GM21619 (cell line): Measurements from ENCODE around the gene POLA2.

Experiments used
- ATAC-seq: cut with Tn5 transposase; IDR thresholded peaks from one replicate; pipeline ENCODE4 v1.9.1; 2021; ENCODE audit not compliant: unreplicated experiment

The POLA2 gene

DNA sequence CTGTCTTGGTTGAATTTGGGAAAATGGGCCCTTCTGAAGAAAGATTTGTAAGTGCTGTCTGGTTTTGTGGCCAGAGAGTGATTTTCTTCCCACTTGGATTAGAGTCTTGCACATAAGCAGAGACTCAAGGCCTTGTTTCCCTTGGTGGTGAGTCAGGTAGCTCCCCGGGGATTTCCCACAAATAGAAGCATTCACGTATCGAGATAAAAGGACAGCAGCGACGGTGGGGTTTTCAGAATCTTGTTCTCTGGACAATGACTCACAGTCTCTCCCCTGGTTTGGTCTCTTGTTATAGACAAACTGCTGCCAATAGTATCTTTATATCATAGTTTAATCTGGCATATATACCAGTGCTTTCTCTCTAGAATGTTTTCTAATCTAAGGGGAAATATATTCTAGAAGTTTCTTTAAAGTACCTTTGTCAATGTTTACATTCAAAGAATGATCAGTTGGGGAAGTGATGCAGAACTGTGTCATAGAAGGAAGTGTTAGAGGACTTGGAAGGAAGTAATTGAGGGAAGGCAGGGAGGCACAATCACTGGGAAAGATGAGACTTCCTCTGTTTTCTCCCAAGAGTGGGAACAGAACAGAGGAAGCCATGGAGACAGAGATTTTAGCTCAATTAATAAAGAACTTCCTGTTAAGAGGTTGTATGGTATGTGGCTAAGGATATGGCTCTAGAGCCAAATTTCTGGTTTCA is 18.1 kb downstream of the POLA2 start:
- ATAC-seq: no peak

DNA sequence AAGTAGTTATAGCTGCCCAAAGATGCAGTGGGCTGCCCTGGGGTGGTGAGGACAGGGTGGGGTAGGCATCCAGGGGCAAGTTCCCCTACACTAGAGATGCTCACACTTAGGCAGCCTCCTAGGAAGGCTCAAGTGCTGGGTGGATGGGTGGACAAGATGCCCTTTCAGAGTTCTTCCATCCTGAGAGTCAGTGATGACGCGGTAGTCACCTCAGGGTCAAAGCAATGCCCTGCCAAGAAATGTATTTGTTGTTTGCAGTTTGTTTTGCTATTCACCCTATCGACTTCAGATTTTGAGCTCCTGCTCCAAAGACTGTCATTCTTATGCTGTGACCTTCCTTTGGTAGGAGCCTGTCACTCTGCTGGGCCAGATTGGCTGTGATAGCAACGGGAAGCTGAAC is 18.9 kb downstream of the POLA2 start:
- ATAC-seq: no peak

- ATAC-seq: no peak
These were observed 24.9 kb downstream of the POLA2 start for GRCh38 chr11:65286686-65287085.

- no peak for ATAC-seq
These were observed 25.8 kb downstream of the POLA2 start for GRCh38 chr11:65287601-65288000.

DNA sequence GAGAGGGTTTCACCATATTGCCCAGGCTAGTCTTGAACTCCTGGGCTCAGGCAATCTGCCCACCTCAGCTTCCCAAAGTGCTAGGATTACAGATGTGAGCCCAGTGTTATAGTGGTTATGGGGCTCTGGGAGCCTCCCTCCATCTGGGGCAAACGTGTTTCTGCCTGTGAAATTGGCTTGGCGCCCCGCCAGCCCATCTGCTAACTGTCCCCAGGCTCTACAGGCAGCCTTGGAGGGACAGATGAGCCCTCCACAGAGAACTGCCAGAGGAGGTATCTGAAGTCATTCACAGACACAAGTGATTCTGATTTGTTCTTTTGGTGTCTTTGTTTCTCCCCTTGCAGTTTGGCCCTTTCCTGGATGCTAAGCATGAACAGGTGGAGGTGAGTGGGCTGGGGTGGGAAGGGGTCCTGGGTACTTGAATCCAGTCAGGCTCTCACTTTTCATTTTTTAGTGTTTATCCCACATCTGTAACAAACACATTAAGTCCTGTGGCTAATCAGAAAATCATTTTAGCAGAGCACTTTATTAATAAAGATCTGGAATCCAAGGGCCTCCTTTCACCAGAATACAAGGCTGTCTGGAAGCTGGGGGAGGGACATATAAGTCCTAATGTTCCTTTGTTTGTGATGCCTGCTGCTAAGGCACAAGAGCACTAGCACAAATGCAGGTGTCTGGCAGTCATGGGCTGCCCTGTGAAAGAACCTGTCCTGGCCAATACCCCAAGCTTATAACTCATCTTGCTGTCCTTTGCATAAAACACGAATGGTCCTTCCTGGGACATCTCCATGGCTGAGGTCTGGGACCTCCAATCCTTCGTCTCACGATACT is 27.2 kb downstream of the POLA2 start:
- ATAC-seq: no peak

GRCh38 chr11:65290448-65291165 is 28.8 kb downstream of the POLA2 start:
- ATAC-seq: no peak

DNA sequence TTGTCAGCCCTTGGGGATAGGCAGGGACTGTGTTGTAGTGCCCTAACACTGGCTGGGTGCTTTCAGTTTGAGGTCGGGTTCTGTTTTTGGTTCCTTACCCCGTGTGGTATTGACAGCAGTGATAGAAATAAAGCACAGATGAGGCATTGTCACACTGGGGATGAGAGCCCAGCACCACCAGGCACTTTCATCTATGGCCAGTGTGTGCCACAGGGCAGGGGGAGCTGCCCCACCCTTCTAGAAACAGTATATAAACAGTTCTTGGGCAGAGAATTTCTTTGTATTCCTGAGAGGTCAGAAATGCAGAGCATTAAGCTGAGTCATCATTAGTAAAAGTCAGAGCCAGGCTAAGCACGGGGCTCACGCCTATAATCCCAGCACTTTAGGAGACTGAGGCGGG is 29.9 kb downstream of the POLA2 start:
- no peak for ATAC-seq

GRCh38 chr11:65292890-65293289 is 31.1 kb downstream of the POLA2 start:
- no peak for ATAC-seq

GRCh38 chr11:65293909-65294381 is 32.2 kb downstream of the POLA2 start:
- ATAC-seq: no peak

DNA sequence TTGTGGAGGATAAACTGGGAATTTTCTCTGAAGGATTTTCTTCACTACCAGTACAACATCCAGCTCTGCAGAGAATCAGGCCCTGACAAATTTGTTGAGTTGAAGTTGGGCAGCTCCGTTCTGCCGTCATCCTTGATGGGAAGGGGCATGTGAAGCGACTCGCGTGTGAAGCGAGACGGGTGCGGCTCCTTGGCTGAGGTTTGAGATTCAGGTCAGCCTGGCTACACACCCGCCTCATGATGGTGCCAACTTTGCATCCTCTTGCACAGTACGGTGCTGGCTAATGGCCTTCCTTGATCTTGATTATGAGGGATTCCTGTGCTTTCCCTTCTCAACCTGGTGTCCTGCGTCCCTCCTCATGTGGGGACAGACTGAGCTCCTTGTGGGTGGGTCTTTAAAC is 33.2 kb downstream of the POLA2 start:
- no peak for ATAC-seq

GRCh38 chr11:65295571-65296341 is 34.0 kb downstream of the POLA2 start:
- ATAC-seq: no peak

GRCh38 chr11:65297026-65297672 is 35.4 kb downstream of the POLA2 start:
- ATAC-seq: no peak

- ATAC-seq: no peak
These were observed 36.4 kb downstream of the POLA2 start for GRCh38 chr11:65298131-65298535.

GRCh38 chr11:65298655-65299179 is 37.0 kb downstream of the POLA2 start:
- no peak for ATAC-seq

DNA sequence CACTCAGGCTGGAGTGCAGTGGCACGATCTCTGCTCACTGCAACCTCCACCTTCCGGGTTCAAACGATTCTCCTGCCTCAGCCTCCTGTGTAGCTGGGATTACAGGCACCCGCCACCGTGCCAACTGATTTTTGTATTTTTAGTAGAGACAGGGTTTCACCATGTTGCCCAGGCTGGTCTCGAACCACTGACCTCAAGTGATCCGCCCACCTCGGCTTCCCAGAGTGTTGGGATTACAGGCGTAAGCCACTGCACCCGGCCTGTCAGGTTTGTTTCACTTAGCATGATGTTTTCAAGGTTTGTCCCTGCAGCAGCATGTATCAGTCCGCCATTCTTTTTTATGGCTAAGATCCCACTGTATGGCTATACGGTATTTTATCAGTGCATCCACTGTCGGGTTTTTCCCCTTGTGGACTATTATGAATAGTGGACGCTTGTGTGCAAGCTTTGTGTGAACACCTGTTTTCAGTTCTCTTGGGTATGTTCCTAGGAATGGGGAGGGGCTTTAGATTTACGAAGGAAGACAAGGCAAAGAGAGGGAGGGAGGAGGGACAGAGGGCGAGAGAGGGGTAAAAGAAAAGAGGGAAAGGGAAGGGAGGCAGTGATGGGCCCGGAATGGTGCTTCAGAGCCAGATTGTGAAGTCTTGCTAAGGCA is 39.0 kb downstream of the POLA2 start:
- no peak for ATAC-seq

DNA sequence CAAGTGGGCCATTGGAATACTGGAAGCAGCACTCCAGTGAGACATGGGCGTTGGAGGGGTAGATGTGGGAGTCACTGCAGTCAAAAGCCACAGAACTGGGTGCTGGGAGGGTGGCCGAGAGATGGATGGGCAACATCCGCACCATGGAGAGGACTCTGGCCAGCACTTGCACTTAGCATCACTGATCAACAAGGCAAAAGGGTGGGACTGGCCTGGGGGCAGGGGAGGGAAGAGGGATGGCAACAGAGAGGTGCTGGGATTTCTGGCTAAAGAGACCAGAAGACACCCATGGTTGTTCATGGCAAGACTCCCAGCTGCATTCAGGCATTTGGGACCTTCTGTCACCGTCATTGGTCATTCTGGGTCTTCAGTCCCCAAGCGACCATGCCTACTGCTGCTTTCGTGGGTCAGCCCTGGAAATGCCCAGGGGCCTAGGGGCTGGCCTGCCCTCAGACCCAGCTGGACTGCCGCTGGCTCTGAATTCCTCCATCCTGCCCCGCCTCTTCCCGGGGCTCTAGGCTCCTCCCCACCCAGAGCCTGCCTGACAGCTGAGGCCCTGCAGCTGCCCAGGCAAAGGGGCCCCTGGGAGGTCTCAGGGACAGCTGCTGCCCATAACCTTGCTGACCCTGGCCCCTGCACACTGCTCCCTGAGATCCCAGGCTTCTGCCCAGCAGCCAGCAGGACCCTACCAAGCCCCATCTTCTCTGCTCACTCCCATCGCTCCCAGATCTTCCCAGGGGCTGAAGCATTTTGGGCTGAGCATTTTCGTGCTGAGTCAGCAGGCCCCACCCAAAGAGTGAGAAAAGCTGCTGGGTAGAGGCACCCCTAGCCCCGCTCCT is 39.9 kb downstream of the POLA2 start:
- no peak for ATAC-seq

- ATAC-seq: no peak
These were observed 41.8 kb downstream of the POLA2 start for GRCh38 chr11:65303555-65303954.

GRCh38 chr11:65304110-65304509 is 42.3 kb downstream of the POLA2 start:
- no peak for ATAC-seq

GRCh38 chr11:65304613-65305012 is 42.9 kb downstream of the POLA2 start:
- ATAC-seq: no peak
